Esophagus squamous epithelium (tissue), 5 donors: ENCODE results near the gene PCDHGA1. TPM values are rescaled to one million over a fixed set of nuclear protein-coding genes. Genes with fewer than 3 reads are reported as not detected.

Experiments used
- DNase-seq: peaks from one replicate; lab custom pipeline; 2025; lab: John Stamatoyannopoulos, UW
- H3K27ac ChIP-seq, 4 donors: fragments of 200-600 bp; sonication (generic); one replicate each; pipeline ENCODE4 v1.5.1; 2016 to 2019; ENCODE audit warnings: mild to moderate bottlenecking in 1 of 4
- H3K27me3 ChIP-seq, 4 donors: fragments of 200-600 bp; sonication (generic); 1 replicate in 3 of 4; 2 replicates in 1 of 4; pipeline versions ENCODE4 v1.5.1 to v1.6.0; 2017 to 2021; ENCODE audit warnings: antibody characterized with exemption in 1 of 4
- H3K36me3 ChIP-seq, 3 donors: fragments of 200-600 bp; sonication (generic); one replicate each; pipeline ENCODE4 v1.5.1; 2016 to 2019
- H3K4me1 ChIP-seq, 3 donors: fragments of 200-600 bp; sonication (generic); one replicate each; pipeline ENCODE4 v1.5.1; 2017 to 2019
- H3K4me3 ChIP-seq, 4 donors: fragments of 200-600 bp; sonication (generic); 1 replicate in 3 of 4; 2 replicates in 1 of 4; pipeline ENCODE4 v1.5.1; 2016 to 2019; ENCODE audit warnings: mild to moderate bottlenecking in 2 of 4, moderate library complexity in 1 of 4
- H3K9me3 ChIP-seq, 3 donors: fragments of 200-600 bp; sonication (generic); one replicate each; pipeline ENCODE4 v1.5.1; 2016 to 2019
- CTCF ChIP-seq, 6 experiments: fragments of 450-650 bp in 4 of 6; fragments of 200-600 bp in 2 of 6; sonication (generic) in 2 of 6; IDR thresholded peaks; one replicate each; pipeline ENCODE4 v1.5.1; 2016 to 2019; ENCODE audit warnings: antibody characterized with exemption in 6 of 6, mild to moderate bottlenecking in 4 of 6, moderate library complexity in 4 of 6
- POLR2A ChIP-seq, 4 donors: fragments of 450-650 bp; IDR thresholded peaks; one replicate each; pipeline ENCODE4 v1.6.1; 2017; ENCODE audit warnings: antibody characterized with exemption in 4 of 4, mild to moderate bottlenecking in 4 of 4, moderate library complexity in 3 of 4
- WGBS, 2 donors: methylation state at CpG; one replicate each; pipeline ENCODE4 v1.1.5; 2018; 5-methylcytosine and 5-hydroxymethylcytosine counted together
- intact Hi-C: fragments of 100-400 bp; cut with DNase I; formaldehyde crosslinking; loops from one replicate; pipeline ENCODE4 v1.15.0; 2022
- total RNA-seq, 4 donors: library from RNA; depleted of rRNA; stranded (reverse); fragments of >200 nt; gene quantifications; one replicate each; pipeline ENCODE4 v1.1.0, GENCODE V29; 2016
- donor health status: DM: yes; HTN: yes; CAD: no.

Gene PCDHGA1
- total RNA-seq, 4 donors from 2014 or later, result 0.19 to 0.66 (median 0.34) TPM

GRCh38 chr5:141349917-141350619 lies 19.8 kb downstream of the PCDHGA1 start, which contains the start of gene PCDHGB1:
Gene PCDHGB1, plus strand, starts transcription at chr5:141350099. Its CDS starts 162 bp downstream, at chr5:141350261.
- intact Hi-C loops, result no loop called here
- DNase-seq, result no peak
- peak in 3 of 6 experiments; percentile 8 to 45 (median 26) for TF ChIP-seq CTCF (IDR thresholded peaks at IDR 0.05)
- no peak for TF ChIP-seq POLR2A (IDR thresholded peaks at IDR 0.05)
- no peaks in the 10 kb centered on the region for H3K36me3 ChIP-seq
- peak within 1 kb of the TSS in 2 of 4 donors; percentile 8 to 41 for H3K4me3 ChIP-seq
- H3K27ac ChIP-seq, result no peak within 1 kb of the TSS
- 34 to 36% methylated on average over 21 to 26 of the region's 29 CpGs for WGBS, 2 donors
- peaks cover 0 to 64% (median 0%) of the 10 kb centered on the region in 4 donors for H3K27me3 ChIP-seq
- peaks cover 0 to 95% (median 56%) of the 10 kb centered on the region in 3 donors for H3K9me3 ChIP-seq
- no peaks in the 10 kb centered on the region for H3K4me1 ChIP-seq

GRCh38 chr5:141351591-141351990 lies 21.3 kb downstream of the PCDHGA1 start:
- WGBS, 2 donors, result 26% methylated on average over 8 of the region's 36 CpGs; no CpG with 5 or more reads in 1 of the 2 donors
- no peaks in the 10 kb centered on the region for H3K4me1 ChIP-seq
- peaks cover 0 to 57% (median 0%) of the 10 kb centered on the region in 4 donors for H3K27me3 ChIP-seq
- H3K4me3 ChIP-seq, result no peak overlapping the region
- no peak for DNase-seq
- H3K36me3 ChIP-seq, result no peaks in the 10 kb centered on the region
- no peak overlapping the region for H3K27ac ChIP-seq
- intact Hi-C loops, result no loop called here
- H3K9me3 ChIP-seq, result peaks cover 0 to 95% (median 66%) of the 10 kb centered on the region in 3 donors
- TF ChIP-seq POLR2A (IDR thresholded peaks at IDR 0.05), result no peak
- no peak for TF ChIP-seq CTCF (IDR thresholded peaks at IDR 0.05)

GRCh38 chr5:141354900-141355469 lies 24.7 kb downstream of the PCDHGA1 start, which contains the start of gene PCDHGA4:
Gene PCDHGA4, plus strand, starts transcription at chr5:141355021. Its CDS starts 87 bp downstream, at chr5:141355108.
- H3K4me1 ChIP-seq, result no peaks in the 10 kb centered on the region
- H3K9me3 ChIP-seq, result peaks cover 5 to 98% (median 76%) of the 10 kb centered on the region in 3 donors
- peak within 1 kb of the TSS in 3 of 4 donors; percentile 11 to 47 (median 26) for H3K4me3 ChIP-seq
- intact Hi-C loops, result no loop called here
- no peaks in the 10 kb centered on the region for H3K36me3 ChIP-seq
- TF ChIP-seq CTCF (IDR thresholded peaks at IDR 0.05), result peak in 2 of 6 experiments; percentile 5 to 23
- no peak for TF ChIP-seq POLR2A (IDR thresholded peaks at IDR 0.05)
- H3K27me3 ChIP-seq, result peaks cover 0 to 44% (median 0%) of the 10 kb centered on the region in 4 donors
- WGBS, 2 donors, result 16 to 29% methylated on average over 5 to 13 of the region's 29 CpGs
- no peak within 1 kb of the TSS for H3K27ac ChIP-seq
- DNase-seq, result no peak

GRCh38 chr5:141355641-141356040 lies 25.3 kb downstream of the PCDHGA1 start:
- TF ChIP-seq POLR2A (IDR thresholded peaks at IDR 0.05) (no peak), CTCF (IDR thresholded peaks at IDR 0.05) (no peak)
- H3K4me1 ChIP-seq, result no peaks in the 10 kb centered on the region
- 73 to 75% methylated on average over 20 to 24 of the region's 24 CpGs for whole genome bisulfite sequencing, 2 donors
- peaks cover 0 to 43% (median 0%) of the 10 kb centered on the region in 4 donors for H3K27me3 ChIP-seq
- peak overlapping the region in 2 of 4 donors; percentile 26 to 47 for H3K4me3 ChIP-seq
- no peak for DNase-seq
- intact Hi-C loops, result no loop called here
- H3K27ac ChIP-seq, result no peak overlapping the region
- no peaks in the 10 kb centered on the region for H3K36me3 ChIP-seq
- H3K9me3 ChIP-seq, result peaks cover 5 to 98% (median 76%) of the 10 kb centered on the region in 3 donors

- intact Hi-C loops, result no loop called here
- 67 to 69% methylated on average over 4 to 5 of the region's 5 CpGs for WGBS, 2 donors
- no peak for DNase-seq
- H3K4me3 ChIP-seq, result no peak overlapping the region
- no peak overlapping the region for H3K27ac ChIP-seq
- H3K4me1 ChIP-seq, result no peaks in the 10 kb centered on the region
- no peak for TF ChIP-seq CTCF (IDR thresholded peaks at IDR 0.05)
- peaks cover 5 to 98% (median 76%) of the 10 kb centered on the region in 3 donors for H3K9me3 ChIP-seq
- H3K27me3 ChIP-seq, result peaks cover 0 to 43% (median 0%) of the 10 kb centered on the region in 4 donors
- H3K36me3 ChIP-seq, result no peaks in the 10 kb centered on the region
Observed at GRCh38 chr5:141356133-141356532, 25.8 kb downstream of the PCDHGA1 start.
